Muscle layer of colon (tissue), 2 donors: ENCODE data around the gene SLC6A9.

Source experiments
- H3K27ac ChIP-seq: one replicate; pipeline ENCODE4 v1.7.0; 2013; ENCODE audit warnings: low read depth, mild to moderate bottlenecking, low read length, moderate library complexity
- H3K27me3 ChIP-seq, 2 donors: one replicate each; pipeline ENCODE4 v1.7.0; 2013; ENCODE audit warnings: low read length in 2 of 2, mild to moderate bottlenecking in 2 of 2; ENCODE audit not compliant: insufficient read depth in 2 of 2, control insufficient read depth in 1 of 2
- H3K36me3 ChIP-seq: one replicate; pipeline ENCODE4 v1.7.0; 2013; ENCODE audit warnings: mild to moderate bottlenecking, low read length; ENCODE audit not compliant: insufficient read depth
- H3K4me1 ChIP-seq: one replicate; pipeline ENCODE4 v1.7.0; 2013; ENCODE audit warnings: mild to moderate bottlenecking, low read length; ENCODE audit not compliant: insufficient read depth
- H3K4me3 ChIP-seq, 2 donors: one replicate each; pipeline ENCODE4 v1.7.0; 2013; ENCODE audit warnings: low read length in 2 of 2, low read depth in 1 of 2, mild to moderate bottlenecking in 1 of 2, moderate library complexity in 1 of 2
- H3K9ac ChIP-seq: one replicate; pipeline ENCODE4 v1.7.0; 2013; ENCODE audit warnings: low read length
- H3K9me3 ChIP-seq: one replicate; pipeline ENCODE4 v1.7.0; 2013; ENCODE audit warnings: mild to moderate bottlenecking, low read length
- donor health status: abdominal sarcoma.
- donor health status: Adenocarcinoma of cecum.

Gene SLC6A9

DNA sequence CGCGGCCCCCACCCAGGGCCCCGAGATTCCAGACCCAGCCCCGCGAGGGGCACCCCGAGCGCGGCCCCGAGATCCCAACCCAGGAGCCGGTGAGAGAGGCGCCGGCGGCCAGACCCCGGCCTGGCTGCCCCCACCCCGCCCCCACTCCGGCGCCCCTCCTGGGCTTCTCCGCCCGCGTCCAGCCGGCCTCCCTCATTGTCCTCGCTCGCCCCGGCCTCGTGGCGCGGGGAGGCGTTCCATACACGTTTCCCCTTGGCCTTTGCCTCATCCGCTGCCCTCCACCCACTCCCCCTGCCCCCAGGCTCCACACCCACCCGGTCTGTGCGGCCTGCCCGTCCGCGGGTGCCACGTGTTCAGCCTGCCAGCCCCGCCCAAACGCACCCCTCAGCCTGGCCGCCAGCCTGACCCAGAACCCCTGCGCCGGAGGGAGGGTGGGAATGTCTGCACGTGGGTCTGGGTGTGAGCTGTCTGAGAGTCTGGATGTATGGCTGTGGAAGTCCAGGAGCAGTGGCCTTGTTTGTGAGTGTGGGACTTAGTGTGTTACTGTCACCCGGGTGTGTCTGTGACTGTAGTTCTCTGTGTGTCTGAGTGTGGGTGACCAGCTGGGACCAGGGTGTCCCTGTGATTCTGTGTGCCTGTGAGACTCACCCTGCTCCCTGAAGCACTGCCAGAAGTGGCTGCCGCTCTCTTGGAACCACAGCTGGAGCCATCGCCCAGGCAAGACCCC lies 51.6 kb downstream of the SLC6A9 start:
- peak overlapping the region; percentile 38 for H3K27ac ChIP-seq
- H3K36me3 ChIP-seq = peaks cover 24% of the 10 kb centered on the region
- peak overlapping the region; percentile 51 to 55 for H3K4me3 ChIP-seq
- no peaks in the 10 kb centered on the region for H3K9me3 ChIP-seq
- peaks cover 45% of the 10 kb centered on the region for H3K4me1 ChIP-seq
- no peaks in the 10 kb centered on the region for H3K27me3 ChIP-seq
- H3K9ac ChIP-seq = no peak overlapping the region

DNA sequence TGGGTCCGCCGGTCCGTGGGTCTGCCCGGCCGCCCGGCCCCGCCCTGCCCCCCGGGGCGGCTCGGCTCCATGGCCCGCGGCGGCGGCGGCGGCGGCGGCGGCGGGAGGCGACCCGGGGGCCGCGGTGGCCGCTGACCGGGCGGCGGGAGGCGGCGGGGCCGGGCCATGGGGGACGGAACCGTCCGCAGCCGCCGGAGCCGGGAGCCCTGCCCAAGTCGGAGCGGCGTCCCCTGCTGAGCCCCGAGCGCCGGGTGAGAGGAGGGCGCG lies 52.1 kb downstream of the SLC6A9 start:
- H3K27ac ChIP-seq = no peak overlapping the region
- H3K36me3 ChIP-seq = peaks cover 24% of the 10 kb centered on the region
- H3K9me3 ChIP-seq = no peaks in the 10 kb centered on the region
- no peak overlapping the region for H3K9ac ChIP-seq
- H3K4me1 ChIP-seq = peaks cover 47% of the 10 kb centered on the region
- peak overlapping the region in 1 of 2 donors; percentile 55 for H3K4me3 ChIP-seq
- no peaks in the 10 kb centered on the region for H3K27me3 ChIP-seq

DNA sequence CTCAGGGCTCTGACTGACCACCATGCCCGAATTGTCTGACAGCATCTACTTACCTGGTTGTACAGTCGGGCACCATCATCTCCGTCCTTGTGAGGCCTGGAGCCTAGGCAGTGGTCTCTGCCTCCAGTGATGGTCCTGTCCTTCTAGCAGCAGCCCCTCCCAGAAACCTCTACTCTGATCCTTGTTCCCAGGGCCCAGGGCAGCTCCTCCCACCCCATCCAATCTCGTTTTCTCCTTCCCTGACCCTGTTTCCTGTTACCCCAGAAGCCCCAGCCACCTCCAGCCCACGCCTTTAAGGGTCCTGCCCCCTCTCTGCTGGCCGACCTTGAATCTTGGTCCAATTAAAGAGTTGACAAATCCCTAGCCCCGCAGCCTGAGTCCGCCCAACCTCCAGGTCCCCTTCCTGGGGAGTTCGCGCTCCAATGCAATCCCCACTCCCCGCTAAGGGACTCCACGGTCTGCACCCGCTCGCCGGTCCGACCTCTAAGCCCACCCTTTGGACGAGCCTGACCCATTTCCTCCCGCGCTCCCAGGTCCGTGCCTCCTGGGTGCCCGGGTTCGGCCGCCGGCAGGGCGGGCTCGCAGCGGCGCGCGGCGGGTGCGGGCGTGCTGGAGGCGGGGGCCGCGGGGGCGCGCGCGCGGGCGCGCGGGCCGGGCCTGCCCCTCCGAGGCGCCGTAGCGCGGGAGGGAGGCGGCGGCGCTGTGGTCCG lies 52.6 kb downstream of the SLC6A9 start, which contains the start of gene B4GALT2:
Gene B4GALT2, plus strand, starts transcription at position 660 of the 710 bp plus-strand sequence. CDS start 1,951 bp downstream, outside the sequence.
- peak within 1 kb of the TSS; percentile 55 to 56 for H3K4me3 ChIP-seq
- H3K9ac ChIP-seq = no peak within 1 kb of the TSS
- peaks cover 24% of the 10 kb centered on the region for H3K36me3 ChIP-seq
- no peaks in the 10 kb centered on the region for H3K9me3 ChIP-seq
- H3K27me3 ChIP-seq = no peaks in the 10 kb centered on the region
- peak within 1 kb of the TSS; percentile 38 for H3K27ac ChIP-seq
- H3K4me1 ChIP-seq = peaks cover 52% of the 10 kb centered on the region

DNA sequence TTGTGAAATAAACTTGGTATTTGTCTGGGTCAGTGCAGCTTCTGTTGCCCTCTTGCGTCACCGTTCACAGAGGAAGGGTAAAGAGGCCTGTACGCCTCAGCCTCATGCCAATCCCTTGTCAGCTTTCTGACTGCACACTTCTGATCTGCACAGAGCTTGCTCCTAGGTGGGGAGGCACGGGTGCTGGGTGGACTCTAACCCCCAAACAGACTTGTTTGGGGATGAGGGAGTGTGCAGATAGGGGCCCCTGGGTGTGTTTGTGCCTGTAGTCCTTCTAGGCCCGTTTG lies 53.1 kb downstream of the SLC6A9 start:
- Histone ChIP-seq H3K36me3 (peaks cover 24% of the 10 kb centered on the region), H3K4me3 (peak overlapping the region in 1 of 2 donors; percentile 55)

DNA sequence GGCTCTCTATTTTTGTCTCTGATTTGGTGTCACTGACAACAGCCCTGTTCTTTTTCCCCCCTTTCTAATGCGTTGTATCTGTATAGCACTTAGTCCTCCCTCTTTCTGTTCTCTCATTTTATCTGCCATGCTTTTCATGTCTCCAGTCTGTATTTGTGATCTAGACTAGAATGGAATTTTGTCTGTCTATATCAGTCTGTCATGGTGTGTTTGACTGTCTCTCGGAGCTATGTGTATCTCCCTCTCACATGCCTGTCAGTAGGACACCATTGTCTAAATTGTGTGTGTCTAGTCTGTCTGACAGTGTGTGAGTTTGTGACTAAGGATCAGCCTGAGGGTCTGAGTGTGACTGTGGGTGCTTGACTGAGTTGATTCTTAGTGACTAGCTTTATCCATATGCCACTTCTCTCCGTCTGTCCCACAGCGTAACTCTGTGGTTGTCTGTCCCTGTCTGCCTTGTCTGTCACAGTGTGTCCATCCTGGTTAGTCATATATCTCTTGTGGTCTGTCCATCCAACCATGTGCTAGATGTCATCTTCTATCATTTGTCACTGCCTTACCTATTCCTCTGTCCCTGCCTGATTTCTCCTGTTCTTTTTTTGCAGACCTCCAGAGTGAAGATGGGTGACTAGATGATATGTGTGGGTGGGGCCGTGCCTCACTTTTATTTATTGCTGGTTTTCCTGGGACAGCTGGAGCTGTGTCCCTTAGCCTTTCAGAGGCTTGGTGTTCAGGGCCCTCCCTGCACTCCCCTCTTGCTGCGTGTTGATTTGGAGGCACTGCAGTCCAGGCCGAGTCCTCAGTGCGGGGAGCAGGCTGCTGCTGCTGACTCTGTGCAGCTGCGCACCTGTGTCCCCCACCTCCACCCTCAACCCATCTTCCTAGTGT lies 53.6 kb downstream of the SLC6A9 start:
- no peaks in the 10 kb centered on the region for H3K27me3 ChIP-seq
- peaks cover 28% of the 10 kb centered on the region for H3K36me3 ChIP-seq
- H3K4me3 ChIP-seq = peak overlapping the region in 1 of 2 donors; percentile 55
- no peak overlapping the region for H3K9ac ChIP-seq
- H3K9me3 ChIP-seq = no peaks in the 10 kb centered on the region
- no peak overlapping the region for H3K27ac ChIP-seq
- peaks cover 52% of the 10 kb centered on the region for H3K4me1 ChIP-seq

More for the DNA sequence above, 53.1 kb downstream of the SLC6A9 start:
- Histone ChIP-seq H3K27me3 (no peaks in the 10 kb centered on the region), H3K9ac (no peak overlapping the region), H3K4me1 (peaks cover 52% of the 10 kb centered on the region), H3K9me3 (no peaks in the 10 kb centered on the region), H3K27ac (no peak overlapping the region)

DNA sequence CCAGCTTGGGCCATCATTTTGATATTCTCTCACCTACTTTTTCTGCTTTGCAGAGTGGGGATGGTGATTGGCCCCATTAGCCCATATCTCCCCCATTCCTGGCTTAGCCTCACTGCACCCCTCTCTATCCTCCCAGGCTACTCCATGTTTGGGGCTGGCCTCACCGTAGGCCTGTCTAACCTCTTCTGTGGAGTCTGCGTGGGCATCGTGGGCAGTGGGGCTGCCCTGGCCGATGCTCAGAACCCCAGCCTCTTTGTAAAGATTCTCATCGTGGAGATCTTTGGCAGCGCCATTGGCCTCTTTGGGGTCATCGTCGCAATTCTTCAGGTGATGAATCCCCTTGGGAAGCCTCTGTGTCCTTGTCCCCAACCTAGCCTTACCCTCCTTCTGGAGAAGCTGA lies 54.4 kb downstream of the SLC6A9 start:
- Histone ChIP-seq H3K4me3 (no peak overlapping the region), H3K36me3 (peaks cover 35% of the 10 kb centered on the region), H3K4me1 (peaks cover 52% of the 10 kb centered on the region), H3K9ac (no peak overlapping the region), H3K9me3 (no peaks in the 10 kb centered on the region), H3K27me3 (no peaks in the 10 kb centered on the region), H3K27ac (no peak overlapping the region)

DNA sequence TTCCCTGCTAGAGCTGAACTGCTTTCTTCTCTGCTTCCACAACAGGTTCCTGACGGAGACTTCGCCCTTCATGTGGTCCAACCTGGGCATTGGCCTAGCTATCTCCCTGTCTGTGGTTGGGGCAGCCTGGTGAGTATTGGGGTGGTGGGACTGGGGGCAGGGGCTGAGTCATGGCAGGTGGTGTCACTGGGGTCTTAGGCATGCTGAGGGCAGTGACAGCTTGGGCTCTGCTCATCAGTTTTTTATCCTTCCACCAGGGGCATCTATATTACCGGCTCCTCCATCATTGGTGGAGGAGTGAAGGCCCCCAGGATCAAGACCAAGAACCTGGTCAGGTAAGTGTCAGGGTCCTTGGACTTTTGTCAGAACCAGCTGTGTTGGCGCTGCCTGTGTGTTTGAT lies 55.2 kb downstream of the SLC6A9 start:
- H3K27ac ChIP-seq = peak overlapping the region; percentile 36
- no peaks in the 10 kb centered on the region for H3K9me3 ChIP-seq
- H3K4me1 ChIP-seq = peaks cover 53% of the 10 kb centered on the region
- peaks cover 35% of the 10 kb centered on the region for H3K36me3 ChIP-seq
- H3K27me3 ChIP-seq = no peaks in the 10 kb centered on the region
- H3K9ac ChIP-seq = peak overlapping the region; percentile 65
- peak overlapping the region; percentile 84 to 96 for H3K4me3 ChIP-seq

DNA sequence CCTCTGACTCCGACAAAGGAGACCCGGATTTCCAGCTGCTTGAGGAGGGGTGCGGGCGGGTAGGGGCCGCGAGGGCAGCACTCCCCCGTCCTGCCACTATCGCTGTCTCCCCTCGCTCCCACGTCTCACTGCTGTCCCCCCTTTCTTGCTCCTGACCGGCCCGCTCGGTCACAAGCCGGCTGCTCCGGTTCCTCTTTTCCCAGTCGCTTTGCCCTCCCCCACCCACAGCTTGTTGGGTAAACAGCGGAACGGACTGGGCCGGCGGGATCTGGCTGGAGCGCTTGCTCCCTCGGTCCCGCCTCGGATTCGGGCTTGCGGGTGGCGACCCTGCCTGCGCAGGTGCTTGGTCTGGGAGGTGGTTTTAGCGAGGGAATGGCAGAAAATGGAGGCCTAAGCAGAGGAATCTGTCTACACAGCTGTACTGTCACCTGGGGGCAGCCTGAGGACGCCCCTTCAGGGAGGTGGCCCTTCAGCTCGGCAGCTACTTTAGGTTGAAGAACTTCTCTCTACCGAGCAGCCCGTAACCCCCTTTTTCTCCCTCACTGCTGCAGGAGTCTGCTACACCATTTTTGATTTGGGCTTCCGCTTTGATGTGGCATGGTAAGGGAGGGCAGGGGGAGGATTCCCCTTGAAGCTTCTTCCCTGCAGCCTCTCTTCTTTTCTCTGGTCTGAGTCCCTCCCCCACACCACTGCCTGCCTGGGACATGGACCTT lies 55.9 kb downstream of the SLC6A9 start:
- Histone ChIP-seq H3K4me1 (peaks cover 54% of the 10 kb centered on the region), H3K9ac (peak overlapping the region; percentile 65), H3K36me3 (peaks cover 35% of the 10 kb centered on the region), H3K27me3 (no peaks in the 10 kb centered on the region), H3K9me3 (no peaks in the 10 kb centered on the region), H3K27ac (peak overlapping the region; percentile 36), H3K4me3 (peak overlapping the region; percentile 84 to 96)

DNA sequence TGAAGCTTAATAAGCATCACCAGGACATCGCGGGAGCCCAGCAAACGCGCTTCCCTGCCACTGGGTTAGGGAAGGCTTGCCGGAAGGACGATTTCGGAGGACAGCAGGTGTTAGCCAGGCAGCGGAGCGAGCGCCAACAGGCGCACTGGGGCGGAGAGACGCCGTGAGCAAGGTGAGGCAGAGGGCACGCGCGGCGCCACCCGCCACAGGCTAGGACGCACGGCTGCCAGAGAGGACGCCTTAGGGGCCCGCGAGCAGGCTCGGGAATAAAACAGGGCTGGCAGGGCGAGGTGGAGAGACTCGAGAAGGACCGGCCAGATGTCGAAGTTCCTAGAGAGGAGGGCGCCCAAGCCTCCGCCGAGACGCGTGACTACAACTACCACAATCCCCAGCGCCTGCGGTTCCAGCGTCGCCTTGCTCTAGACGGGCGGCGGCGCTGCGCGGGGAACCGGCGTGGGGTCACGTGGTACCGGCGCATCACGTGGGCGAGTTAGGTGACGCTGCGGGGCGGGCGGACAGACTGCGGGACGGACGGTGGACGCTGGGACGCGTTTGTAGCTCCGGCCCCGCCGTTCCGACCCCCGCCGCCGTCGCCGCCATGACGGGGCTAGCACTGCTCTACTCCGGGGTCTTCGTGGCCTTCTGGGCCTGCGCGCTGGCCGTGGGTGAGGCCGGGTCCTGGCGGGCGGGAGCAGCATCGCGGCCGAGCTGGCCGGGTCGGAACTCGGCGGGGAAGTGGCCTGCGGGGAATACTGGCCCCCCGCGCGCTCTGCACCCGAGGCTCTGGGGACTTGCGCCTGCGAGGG lies 56.6 kb downstream of the SLC6A9 start, which contains the start of gene ATP6V0B:
Gene ATP6V0B, plus strand, starts transcription at position 518 of the 806 bp plus-strand sequence. Its CDS starts 81 bp downstream, at position 599.
- peak within 1 kb of the TSS; percentile 36 for H3K27ac ChIP-seq
- no peaks in the 10 kb centered on the region for H3K9me3 ChIP-seq
- H3K4me3 ChIP-seq = peak within 1 kb of the TSS; percentile 84 to 96
- H3K9ac ChIP-seq = peak within 1 kb of the TSS; percentile 72
- H3K4me1 ChIP-seq = peaks cover 50% of the 10 kb centered on the region
- peaks cover 35% of the 10 kb centered on the region for H3K36me3 ChIP-seq
- no peaks in the 10 kb centered on the region for H3K27me3 ChIP-seq

DNA sequence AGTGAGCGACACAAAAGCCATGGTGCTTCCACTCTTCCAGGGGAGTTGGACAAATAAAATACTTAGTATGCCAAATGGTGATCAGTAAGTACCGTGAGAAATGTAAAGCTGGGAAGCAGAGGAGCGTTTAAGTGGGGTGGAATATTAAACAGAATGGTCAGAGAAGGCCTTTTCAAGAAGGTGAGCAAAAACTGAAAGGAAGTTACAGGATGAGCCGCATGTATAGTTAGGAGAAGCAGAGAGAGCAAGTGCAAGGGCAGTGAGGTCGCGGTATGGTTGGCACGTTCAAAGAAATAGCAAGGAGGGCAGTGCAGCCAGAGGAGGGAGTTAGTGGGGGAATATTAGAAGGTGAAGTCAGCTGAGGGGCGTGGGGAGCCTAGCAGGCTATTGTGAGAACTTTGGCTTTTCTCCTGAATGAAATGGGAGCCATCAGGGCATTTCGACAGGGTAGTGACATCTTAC lies 57.2 kb downstream of the SLC6A9 start:
- H3K9me3 ChIP-seq = no peaks in the 10 kb centered on the region
- no peaks in the 10 kb centered on the region for H3K27me3 ChIP-seq

More for the DNA sequence above, 57.2 kb downstream of the SLC6A9 start:
- Histone ChIP-seq H3K9ac (peak overlapping the region; percentile 72), H3K27ac (peak overlapping the region; percentile 36), H3K4me1 (peaks cover 54% of the 10 kb centered on the region), H3K4me3 (peak overlapping the region; percentile 10 to 84), H3K36me3 (peaks cover 35% of the 10 kb centered on the region)
